HEK293 (cell line): ENCODE measurements around the gene BIRC7.

ENCODE experiments used
- CTCF ChIA-PET: fragments of 350-600 bp; formaldehyde crosslinking; extraction: SDS; loops from one replicate; lab custom pipeline; 2021; ENCODE audit warnings: antibody characterized with exemption; lab: Yijun Ruan, JAX
- POLR2A ChIA-PET: fragments of 300-600 bp; formaldehyde crosslinking; extraction: SDS; loops from one replicate; lab custom pipeline; 2020; ENCODE audit warnings: antibody characterized with exemption, inconsistent platforms; lab: Yijun Ruan, JAX
- H3K27ac ChIP-seq: fragments of 200-500 bp; sonication (Bioruptor generic); 2 replicates; pipeline ENCODE4 v1.5.1; 2014; ENCODE audit warnings: low read depth, low read length, control low read depth, inconsistent platforms; ENCODE audit errors: extremely low read depth
- H3K36me3 ChIP-seq, 2 experiments: fragments of 200-500 bp in 1 of 2; sonication (Bioruptor generic) in 1 of 2; 1 replicate in 1 of 2; 2 replicates in 1 of 2; pipeline ENCODE4 v1.5.1; 2014 to 2017; ENCODE audit warnings: inconsistent platforms in 2 of 2, low read length in 2 of 2; ENCODE audit not compliant: control insufficient read depth in 2 of 2, insufficient read depth in 1 of 2
- H3K4me1 ChIP-seq: fragments of 200-500 bp; sonication (Bioruptor generic); 2 replicates; pipeline ENCODE4 v1.5.1; 2014; ENCODE audit warnings: mild to moderate bottlenecking, low read length, inconsistent platforms; ENCODE audit not compliant: control insufficient read depth, insufficient read depth
- H3K4me3 ChIP-seq: 2 replicates; pipeline ENCODE4 v1.5.1; 2011; ENCODE audit warnings: low read depth, mild to moderate bottlenecking, control low read depth, low read length, moderate library complexity
- H3K9me3 ChIP-seq: fragments of 200-500 bp; sonication (Bioruptor generic); 2 replicates; pipeline ENCODE4 v1.5.1; 2014; ENCODE audit warnings: low read depth, low read length, inconsistent platforms; ENCODE audit not compliant: control insufficient read depth, insufficient read depth
- EGR2 ChIP-seq: fragments of 450-650 bp; formaldehyde crosslinking; IDR thresholded peaks from 2 replicates; pipeline ENCODE4 v1.5.1; 2016; ENCODE audit warnings: low read depth, missing biosample characterization, missing genetic modification characterization
- GLIS2 ChIP-seq: fragments of 450-650 bp; formaldehyde crosslinking; IDR thresholded peaks from 2 replicates; pipeline ENCODE4 v1.5.1; 2016; ENCODE audit warnings: missing biosample characterization, missing genetic modification characterization
- HOXC10 ChIP-seq: sonication (generic); formaldehyde crosslinking; IDR thresholded peaks from 2 replicates; pipeline ENCODE4 v1.8.1; 2023; ENCODE audit warnings: mild to moderate bottlenecking, missing genetic modification reagents
- KLF1 ChIP-seq: fragments of 450-650 bp; formaldehyde crosslinking; IDR thresholded peaks from 2 replicates; pipeline ENCODE4 v1.5.1; 2016; ENCODE audit warnings: missing biosample characterization, missing genetic modification characterization
- RBAK ChIP-seq: fragments of 450-650 bp; formaldehyde crosslinking; IDR thresholded peaks from 2 replicates; pipeline ENCODE4 v1.5.1; 2016; ENCODE audit warnings: missing biosample characterization, missing genetic modification characterization
- SCRT2 ChIP-seq: fragments of 450-650 bp; formaldehyde crosslinking; IDR thresholded peaks from 2 replicates; pipeline ENCODE4 v1.5.1; 2016; ENCODE audit warnings: missing biosample characterization, missing genetic modification characterization
- TRIM28 ChIP-seq: IDR thresholded peaks from 2 replicates; pipeline ENCODE4 v1.6.1; 2011; ENCODE audit warnings: low read length, control low read depth, borderline replicate concordance
- ZFHX2 ChIP-seq: fragments of 450-650 bp; formaldehyde crosslinking; conservative IDR thresholded peaks from 2 replicates; pipeline ENCODE4 v1.5.1; 2016; ENCODE audit warnings: missing biosample characterization, missing genetic modification characterization
- ZFP3 ChIP-seq: fragments of 450-650 bp; formaldehyde crosslinking; IDR thresholded peaks from 2 replicates; pipeline ENCODE4 v1.5.1; 2016; ENCODE audit warnings: low read depth, missing biosample characterization, missing genetic modification characterization
- ZFP69B ChIP-seq: fragments of 450-650 bp; formaldehyde crosslinking; IDR thresholded peaks from 2 replicates; pipeline ENCODE4 v1.5.1; 2016; ENCODE audit warnings: missing biosample characterization, missing genetic modification characterization
- ZIC2 ChIP-seq: fragments of 450-650 bp; formaldehyde crosslinking; IDR thresholded peaks from 2 replicates; pipeline ENCODE4 v1.5.1; 2016; ENCODE audit warnings: missing biosample characterization, missing genetic modification characterization
- ZNF140 ChIP-seq: fragments of 450-650 bp; formaldehyde crosslinking; IDR thresholded peaks from 2 replicates; pipeline ENCODE4 v1.5.1; 2016; ENCODE audit warnings: missing biosample characterization, missing genetic modification characterization
- ZNF239 ChIP-seq: fragments of 450-650 bp; formaldehyde crosslinking; IDR thresholded peaks from 2 replicates; pipeline ENCODE4 v1.5.1; 2016; ENCODE audit warnings: missing biosample characterization, missing genetic modification characterization
- ZNF274 ChIP-seq, 2 experiments: fragments of 200-500 bp in 1 of 2; fragments of 450-650 bp in 1 of 2; sonication (Bioruptor generic) in 1 of 2; formaldehyde crosslinking in 1 of 2; IDR thresholded peaks; 2 replicates each; pipeline versions ENCODE4 v1.5.1 to v1.6.1; 2014 to 2016; ENCODE audit warnings: borderline replicate concordance in 1 of 2, inconsistent platforms in 1 of 2, low read length in 1 of 2, missing biosample characterization in 1 of 2, missing genetic modification characterization in 1 of 2
- ZNF394 ChIP-seq: fragments of 450-650 bp; formaldehyde crosslinking; IDR thresholded peaks from 2 replicates; pipeline ENCODE4 v1.5.1; 2016; ENCODE audit warnings: missing biosample characterization, missing genetic modification characterization, mild to moderate bottlenecking, moderate library complexity, borderline replicate concordance
- ZNF423 ChIP-seq: fragments of 450-650 bp; formaldehyde crosslinking; IDR thresholded peaks from 2 replicates; pipeline ENCODE4 v1.5.1; 2016; ENCODE audit warnings: missing biosample characterization, missing genetic modification characterization
- ZNF510 ChIP-seq: fragments of 450-650 bp; formaldehyde crosslinking; IDR thresholded peaks from 2 replicates; pipeline ENCODE4 v1.5.1; 2018; ENCODE audit warnings: mild to moderate bottlenecking, missing genetic modification characterization, missing biosample characterization; ENCODE audit not compliant: insufficient replicate concordance
- ZNF549 ChIP-seq: fragments of 450-650 bp; IDR thresholded peaks from 2 replicates; pipeline ENCODE4 v1.5.1; 2018; ENCODE audit warnings: missing biosample characterization, missing genetic modification characterization, mild to moderate bottlenecking, inconsistent platforms, moderate library complexity
- ZNF768 ChIP-seq: fragments of 450-650 bp; formaldehyde crosslinking; IDR thresholded peaks from 2 replicates; pipeline ENCODE4 v1.5.1; 2018; ENCODE audit warnings: missing biosample characterization, mild to moderate bottlenecking, missing genetic modification characterization
- ZNF776 ChIP-seq: fragments of 450-650 bp; formaldehyde crosslinking; IDR thresholded peaks from 2 replicates; pipeline ENCODE4 v1.5.0; 2017; ENCODE audit warnings: missing biosample characterization, missing genetic modification characterization, borderline replicate concordance
- ZNF830 ChIP-seq: fragments of 450-650 bp; IDR thresholded peaks from 2 replicates; pipeline ENCODE4 v1.5.0; 2018; ENCODE audit warnings: missing biosample characterization, missing genetic modification characterization, low read depth, mild to moderate bottlenecking, moderate library complexity
- TF ChIP-seq, protein P1 (sequence below): fragments of 450-650 bp; formaldehyde crosslinking; IDR thresholded peaks from 2 replicates; pipeline ENCODE4 v1.5.1; 2016; ENCODE audit warnings: missing biosample characterization, missing genetic modification characterization
- TF ChIP-seq, protein P2 (sequence below): fragments of 450-650 bp; formaldehyde crosslinking; IDR thresholded peaks from 2 replicates; pipeline ENCODE4 v1.5.1; 2016; ENCODE audit warnings: missing biosample characterization, missing genetic modification characterization
- TF ChIP-seq, protein P3 (sequence below): fragments of 450-650 bp; formaldehyde crosslinking; IDR thresholded peaks from 2 replicates; pipeline ENCODE4 v1.5.1; 2016; ENCODE audit warnings: missing biosample characterization, missing genetic modification characterization

Gene BIRC7

DNA sequence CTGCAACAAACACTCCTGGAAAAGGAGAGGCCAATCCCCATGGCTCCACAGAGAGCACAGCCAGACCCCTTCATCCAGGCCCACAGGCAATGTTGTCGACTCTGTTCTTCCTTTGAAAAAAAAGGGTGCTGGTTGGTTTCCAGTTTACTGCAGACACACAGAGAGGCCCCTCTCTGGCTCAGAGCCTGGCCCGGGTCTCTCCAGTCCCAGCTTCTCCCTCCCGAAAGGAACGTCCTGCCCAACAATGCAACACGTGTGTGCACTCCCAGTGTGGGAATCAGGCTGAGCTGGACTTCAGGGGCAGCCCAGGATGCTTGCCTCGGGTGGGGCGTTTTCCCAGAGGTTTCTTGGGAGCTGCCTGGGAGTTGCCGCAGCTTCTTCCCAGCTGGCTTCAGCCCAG lies 23.1 kb downstream of the BIRC7 start:
- ChIA-PET POLR2A (interaction anchor here (1.0 kb wide), 1 partner anchor 35 kb away, joined by 3 read pairs; no protein-coding TSS in a partner anchor), CTCF (no interaction called here)
- Histone ChIP-seq H3K27ac (no peak overlapping the region), H3K9me3 (no peaks in the 10 kb centered on the region), H3K4me1 (no peaks in the 10 kb centered on the region), H3K36me3 (no peaks in the 10 kb centered on the region), H3K4me3 (no peak overlapping the region)
- TF ChIP-seq SCRT2 (tag by site-specific recombination) (peak; percentile 47; the same call in 1 of the 2 replicates), ZFP69B (tag by site-specific recombination) (no peak), ZNF394 (tag by site-specific recombination) (peak; percentile 34; the same call in 1 of the 2 replicates), KLF1 (tag by site-specific recombination) (0 out of 2 replicates have a peak, but pooled peaks have one; percentile 14)

DNA sequence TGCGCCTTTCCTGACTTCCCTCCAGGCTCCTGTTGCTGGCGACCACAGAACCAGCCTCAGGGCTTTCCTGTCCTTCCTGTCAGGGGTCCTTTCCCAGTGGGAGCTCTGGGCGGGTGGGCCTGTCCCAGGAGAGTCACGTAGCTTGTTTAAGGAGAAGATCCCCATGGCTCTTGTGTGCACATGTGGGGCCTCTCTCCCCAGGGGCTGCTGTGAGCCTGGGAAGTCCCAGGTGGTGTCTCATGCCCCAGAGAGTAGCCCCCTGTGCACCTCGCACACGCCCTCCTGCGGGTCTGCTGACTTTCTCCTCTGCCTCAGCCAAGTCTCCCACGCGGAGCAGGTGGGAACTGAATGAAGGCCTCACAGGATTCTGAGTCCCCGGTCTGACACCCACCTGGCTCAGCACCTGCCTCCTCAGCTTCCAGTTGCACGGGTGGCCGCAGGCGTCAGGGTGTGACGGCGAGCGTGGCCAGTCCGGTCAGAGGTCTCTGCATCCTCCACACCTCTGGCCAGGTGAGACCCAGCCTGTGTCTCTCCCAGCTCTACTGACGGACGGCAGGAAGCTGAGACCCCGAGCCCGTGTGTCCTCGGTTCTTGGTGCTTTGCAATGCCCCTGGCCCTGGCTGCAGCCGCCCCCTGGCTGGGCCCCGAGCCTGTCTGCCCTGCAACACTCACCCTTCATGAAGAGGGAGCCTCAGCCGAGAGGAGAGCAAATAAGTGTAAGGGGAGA lies 24.2 kb downstream of the BIRC7 start:
- Histone ChIP-seq H3K4me3 (no peak overlapping the region), H3K27ac (no peak overlapping the region), H3K4me1 (no peaks in the 10 kb centered on the region), H3K36me3 (no peaks in the 10 kb centered on the region), H3K9me3 (no peaks in the 10 kb centered on the region)
- TF ChIP-seq ZNF768 (tag by site-specific recombination): no peak
- no peak for TF ChIP-seq ZNF274 (IDR thresholded peaks at IDR 0.05; ENCODE audit: low read length)
- no peak for TF ChIP-seq ZNF274 (tag by site-specific recombination; IDR thresholded peaks at IDR 0.05; ENCODE audit: borderline replicate concordance)
- peak; percentile 96 for TF ChIP-seq ZIC2 (tag by site-specific recombination)
- TF ChIP-seq EGR2 (tag by site-specific recombination): peak; percentile 66
- TF ChIP-seq ZNF510: no peak
- TF ChIP-seq ZNF830 (tag by site-specific recombination): no peak
- no peak for TF ChIP-seq RBAK
- TF ChIP-seq ZNF140: no peak
- TF ChIP-seq ZNF423 (tag by site-specific recombination): no peak
- TF ChIP-seq, protein P1, sequence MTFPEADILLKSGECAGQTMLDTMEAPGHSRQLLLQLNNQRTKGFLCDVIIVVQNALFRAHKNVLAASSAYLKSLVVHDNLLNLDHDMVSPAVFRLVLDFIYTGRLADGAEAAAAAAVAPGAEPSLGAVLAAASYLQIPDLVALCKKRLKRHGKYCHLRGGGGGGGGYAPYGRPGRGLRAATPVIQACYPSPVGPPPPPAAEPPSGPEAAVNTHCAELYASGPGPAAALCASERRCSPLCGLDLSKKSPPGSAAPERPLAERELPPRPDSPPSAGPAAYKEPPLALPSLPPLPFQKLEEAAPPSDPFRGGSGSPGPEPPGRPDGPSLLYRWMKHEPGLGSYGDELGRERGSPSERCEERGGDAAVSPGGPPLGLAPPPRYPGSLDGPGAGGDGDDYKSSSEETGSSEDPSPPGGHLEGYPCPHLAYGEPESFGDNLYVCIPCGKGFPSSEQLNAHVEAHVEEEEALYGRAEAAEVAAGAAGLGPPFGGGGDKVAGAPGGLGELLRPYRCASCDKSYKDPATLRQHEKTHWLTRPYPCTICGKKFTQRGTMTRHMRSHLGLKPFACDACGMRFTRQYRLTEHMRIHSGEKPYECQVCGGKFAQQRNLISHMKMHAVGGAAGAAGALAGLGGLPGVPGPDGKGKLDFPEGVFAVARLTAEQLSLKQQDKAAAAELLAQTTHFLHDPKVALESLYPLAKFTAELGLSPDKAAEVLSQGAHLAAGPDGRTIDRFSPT: no peak
- TF ChIP-seq, protein P2, sequence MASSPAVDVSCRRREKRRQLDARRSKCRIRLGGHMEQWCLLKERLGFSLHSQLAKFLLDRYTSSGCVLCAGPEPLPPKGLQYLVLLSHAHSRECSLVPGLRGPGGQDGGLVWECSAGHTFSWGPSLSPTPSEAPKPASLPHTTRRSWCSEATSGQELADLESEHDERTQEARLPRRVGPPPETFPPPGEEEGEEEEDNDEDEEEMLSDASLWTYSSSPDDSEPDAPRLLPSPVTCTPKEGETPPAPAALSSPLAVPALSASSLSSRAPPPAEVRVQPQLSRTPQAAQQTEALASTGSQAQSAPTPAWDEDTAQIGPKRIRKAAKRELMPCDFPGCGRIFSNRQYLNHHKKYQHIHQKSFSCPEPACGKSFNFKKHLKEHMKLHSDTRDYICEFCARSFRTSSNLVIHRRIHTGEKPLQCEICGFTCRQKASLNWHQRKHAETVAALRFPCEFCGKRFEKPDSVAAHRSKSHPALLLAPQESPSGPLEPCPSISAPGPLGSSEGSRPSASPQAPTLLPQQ: no peak
- TF ChIP-seq, protein P3, sequence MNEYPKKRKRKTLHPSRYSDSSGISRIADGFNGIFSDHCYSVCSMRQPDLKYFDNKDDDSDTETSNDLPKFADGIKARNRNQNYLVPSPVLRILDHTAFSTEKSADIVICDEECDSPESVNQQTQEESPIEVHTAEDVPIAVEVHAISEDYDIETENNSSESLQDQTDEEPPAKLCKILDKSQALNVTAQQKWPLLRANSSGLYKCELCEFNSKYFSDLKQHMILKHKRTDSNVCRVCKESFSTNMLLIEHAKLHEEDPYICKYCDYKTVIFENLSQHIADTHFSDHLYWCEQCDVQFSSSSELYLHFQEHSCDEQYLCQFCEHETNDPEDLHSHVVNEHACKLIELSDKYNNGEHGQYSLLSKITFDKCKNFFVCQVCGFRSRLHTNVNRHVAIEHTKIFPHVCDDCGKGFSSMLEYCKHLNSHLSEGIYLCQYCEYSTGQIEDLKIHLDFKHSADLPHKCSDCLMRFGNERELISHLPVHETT (tag by site-specific recombination): no peak
- TF ChIP-seq ZNF239 (tag by site-specific recombination): no peak
- TF ChIP-seq ZNF549 (tag by site-specific recombination): no peak
- no peak for TF ChIP-seq ZNF776
- no peak for TF ChIP-seq HOXC10
- no peak for TF ChIP-seq TRIM28
- TF ChIP-seq ZFP3: no peak
- no peak for TF ChIP-seq GLIS2
- TF ChIP-seq ZFHX2 (tag by site-specific recombination): peak; percentile 37; the same call in 1 of the 2 replicates
- ChIA-PET CTCF (interaction anchor here (1.3 kb wide), 1 partner anchor 20 kb away, joined by 3 read pairs; no protein-coding TSS in a partner anchor), POLR2A (no interaction called here)
